HepG2 (cell line): ENCODE measurements around the gene TWF1. TPM values are rescaled to one million over a fixed set of nuclear protein-coding genes. Genes with fewer than 3 reads are reported as not detected.

ENCODE experiments used
- ARHGAP35 ChIP-seq: sonication (generic); formaldehyde crosslinking; IDR thresholded peaks from 2 replicates; pipeline ENCODE4 v1.9.0; 2022; ENCODE audit warnings: mild to moderate bottlenecking, inconsistent platforms, moderate library complexity, missing genetic modification reagents, borderline replicate concordance
- CHCHD3 ChIP-seq: sonication (generic); formaldehyde crosslinking; IDR thresholded peaks from 2 replicates; pipeline ENCODE4 v1.8.0; 2022; ENCODE audit warnings: mild to moderate bottlenecking, missing genetic modification reagents, moderate library complexity
- DDIT3 ChIP-seq: sonication (generic); formaldehyde crosslinking; IDR thresholded peaks from 2 replicates; pipeline ENCODE4 v1.4.0; 2020; ENCODE audit warnings: mild to moderate bottlenecking, missing genetic modification reagents
- EHMT2 ChIP-seq: fragments of 200-600 bp; sonication (generic); IDR thresholded peaks from 2 replicates; pipeline ENCODE4 v1.7.0; 2017; ENCODE audit warnings: antibody characterized with exemption, low read depth, low read length, borderline replicate concordance
- GMEB2 ChIP-seq: IDR thresholded peaks from 2 replicates; pipeline ENCODE4 v1.6.1; 2016; ENCODE audit warnings: missing biosample characterization, missing genetic modification reagents, low read depth
- HDAC2 ChIP-seq: sonication (generic); formaldehyde crosslinking; IDR thresholded peaks from 2 replicates; pipeline ENCODE4 v1.4.0; 2020; ENCODE audit warnings: missing genetic modification reagents
- HMG20B ChIP-seq: conservative IDR thresholded peaks from 2 replicates; pipeline ENCODE4 v1.6.1; 2016; ENCODE audit warnings: missing genetic modification reagents, missing compliant biosample characterization
- HMGXB4 ChIP-seq, 2 experiments: sonication (generic) in 1 of 2; formaldehyde crosslinking in 1 of 2; IDR thresholded peaks; 2 replicates each; pipeline versions ENCODE4 v1.4.0 to v1.6.1; 2018 to 2020; ENCODE audit warnings: missing genetic modification reagents in 2 of 2, borderline replicate concordance in 1 of 2, low read depth in 1 of 2, mild to moderate bottlenecking in 1 of 2, missing biosample characterization in 1 of 2
- MEIS1 ChIP-seq: sonication (generic); formaldehyde crosslinking; IDR thresholded peaks from 2 replicates; pipeline ENCODE4 v1.9.0; 2021; ENCODE audit warnings: mild to moderate bottlenecking, missing genetic modification reagents, moderate library complexity, borderline replicate concordance
- MIER2 ChIP-seq: IDR thresholded peaks from 2 replicates; pipeline ENCODE4 v1.6.1; 2016; ENCODE audit warnings: missing biosample characterization, missing genetic modification reagents
- NONO ChIP-seq, 2 experiments: fragments of 450-650 bp in 1 of 2; sonication (generic) in 1 of 2; formaldehyde crosslinking in 1 of 2; IDR thresholded peaks in 1 of 2; conservative IDR thresholded peaks in 1 of 2; 2 replicates each; pipeline versions ENCODE4 v1.6.1 to v1.8.0; 2017 to 2022; ENCODE audit warnings: mild to moderate bottlenecking in 1 of 2, missing genetic modification reagents in 1 of 2, moderate library complexity in 1 of 2
- ZNF10 ChIP-seq: sonication (generic); formaldehyde crosslinking; IDR thresholded peaks from 2 replicates; pipeline ENCODE4 v1.4.0; 2020; ENCODE audit warnings: mild to moderate bottlenecking, low read depth, missing genetic modification reagents, borderline replicate concordance
- ZNF33B ChIP-seq: sonication (generic); formaldehyde crosslinking; IDR thresholded peaks from 2 replicates; pipeline ENCODE4 v1.5.1; 2020; ENCODE audit warnings: mild to moderate bottlenecking, missing genetic modification reagents
- ZNF609 ChIP-seq: sonication (generic); formaldehyde crosslinking; IDR thresholded peaks from 2 replicates; pipeline ENCODE4 v1.4.0; 2020; ENCODE audit warnings: mild to moderate bottlenecking, missing genetic modification reagents, borderline replicate concordance
- ZNF644 ChIP-seq: IDR thresholded peaks from 2 replicates; pipeline ENCODE4 v1.6.1; 2016; ENCODE audit warnings: low read depth
- ZNF670 ChIP-seq: sonication (generic); formaldehyde crosslinking; IDR thresholded peaks from 2 replicates; pipeline ENCODE4 v1.8.0; 2022; ENCODE audit warnings: mild to moderate bottlenecking, missing genetic modification reagents, borderline replicate concordance
- ZNF747 ChIP-seq: sonication (generic); formaldehyde crosslinking; IDR thresholded peaks from 2 replicates; pipeline ENCODE4 v1.8.1; 2023; ENCODE audit warnings: missing genetic modification reagents, mild to moderate bottlenecking, borderline replicate concordance
- ZNF773 ChIP-seq: sonication (generic); formaldehyde crosslinking; IDR thresholded peaks from 2 replicates; pipeline ENCODE4 v1.4.0; 2020; ENCODE audit warnings: missing genetic modification reagents, borderline replicate concordance
- ZSCAN20 ChIP-seq: sonication (generic); formaldehyde crosslinking; IDR thresholded peaks from 2 replicates; pipeline ENCODE4 v1.4.0; 2020; ENCODE audit warnings: missing genetic modification reagents, mild to moderate bottlenecking, borderline replicate concordance
- polyA plus RNA-seq, 8 experiments: library from polyadenylated mRNA; depleted of rRNA in 3 of 8; stranded (reverse) in 7 of 8; unstranded in 1 of 8; fragments of >200 nt; fragmentation: Illumina TruSeq in 4 of 8; extraction: Trizol in 4 of 8; gene quantifications; 2 replicates each; pipeline versions ENCODE4 v1.2.1 to v1.2.3, GENCODE V29; 2011 to 2016; ENCODE audit warnings: low read depth in 4 of 8, missing spikeins in 1 of 8, mixed read lengths in 1 of 8; ENCODE audit not compliant: insufficient read depth in 1 of 8
- total RNA-seq, 5 experiments: library from RNA; depleted of rRNA; stranded (reverse); fragments of >200 nt; fragmentation: Illumina TruSeq; extraction: Trizol; gene quantifications; 2 replicates each; pipeline ENCODE4 v1.2.3, GENCODE V29; 2016; ENCODE audit warnings: low read depth in 1 of 5

TWF1 gene
- total and polyA plus RNA-seq, 2 of the 13 experiments (the other 11 are each of a cell fraction or from before 2014, with no cell fraction given): 32.3 to 85.5 TPM

- TF ChIP-seq MEIS1 (CRISPR knock-in tag) (no peak), HDAC2 (CRISPR knock-in tag) (no peak), ZSCAN20 (CRISPR knock-in tag) (no peak), NONO (IDR thresholded peaks at IDR 0.05) (no peak), NONO (CRISPR knock-in tag; conservative IDR thresholded peaks at IDR 0.05) (no peak), ZNF747 (no peak), EHMT2 (no peak), HMGXB4 (CRISPR knock-in tag; IDR thresholded peaks at IDR 0.05; ENCODE audit: borderline replicate concordance in 1 of 2, low read depth in 1 of 2) (no peak; a peak in 2 of 4 replicates), ZNF773 (no peak), HMG20B (no peak), ARHGAP35 (CRISPR knock-in tag) (no peak), ZNF33B (CRISPR knock-in tag) (no peak), CHCHD3 (no peak), MIER2 (CRISPR knock-in tag) (no peak), ZNF10 (CRISPR knock-in tag) (no peak), ZNF609 (no peak), ZNF670 (no peak), GMEB2 (CRISPR knock-in tag) (no peak), DDIT3 (CRISPR knock-in tag) (no peak), ZNF644 (no peak)
These were observed 30.4 kb upstream of the TWF1 start (continued) for GRCh38 chr12:43836475-43836989.
